Neural cell (in vitro differentiated cells): ENCODE data around the gene PODN. TPM values are rescaled to one million over a fixed set of nuclear protein-coding genes. Genes with fewer than 3 reads are reported as not detected.

Experiments
- H2AFZ ChIP-seq: fragments of 200-600, 300-800 bp; sonication (generic), shearing (Covaris generic); 2 replicates; pipeline ENCODE4 v1.6.0; 2014; ENCODE audit warnings: low read depth, mild to moderate bottlenecking, antibody characterized with exemption, low read length, moderate library complexity
- H3F3A ChIP-seq: fragments of 200-600 bp; shearing (Covaris generic); 2 replicates; pipeline ENCODE4 v1.6.1; 2016; ENCODE audit warnings: mild to moderate bottlenecking, moderate library complexity, mixed read lengths, antibody characterized with exemption, low read length; ENCODE audit not compliant: insufficient read depth, poor library complexity, severe bottlenecking
- H3K27ac ChIP-seq: fragments of 200-600, 300-800 bp; sonication (generic), shearing (Covaris generic); 2 replicates; pipeline ENCODE4 v1.5.1; 2014; ENCODE audit warnings: mild to moderate bottlenecking, low read length, moderate library complexity
- H3K27me3 ChIP-seq: fragments of 300-800, 200-600 bp; sonication (generic), shearing (Covaris generic); 2 replicates; pipeline ENCODE4 v1.6.0; 2014; ENCODE audit warnings: mild to moderate bottlenecking, low read depth, low read length, moderate library complexity; ENCODE audit not compliant: insufficient read depth
- H3K36me3 ChIP-seq: fragments of 300-800, 200-600 bp; sonication (generic), shearing (Covaris generic); 2 replicates; pipeline ENCODE4 v1.5.1; 2014; ENCODE audit warnings: mild to moderate bottlenecking, antibody characterized with exemption, low read length, moderate library complexity; ENCODE audit not compliant: insufficient read depth
- H3K4me2 ChIP-seq: fragments of 300-800, 200-600 bp; sonication (generic), shearing (Covaris generic); 2 replicates; pipeline ENCODE4 v1.6.0; 2014; ENCODE audit warnings: mild to moderate bottlenecking, low read length
- H3K4me3 ChIP-seq: fragments of 300-800, 200-600 bp; sonication (generic), shearing (Covaris generic); 2 replicates; pipeline ENCODE4 v1.5.1; 2014; ENCODE audit warnings: mild to moderate bottlenecking, low read length, moderate library complexity
- H3K79me2 ChIP-seq: fragments of 200-600 bp; shearing (Covaris generic); replicated peaks from 2 replicates; pipeline ENCODE4 v1.6.0; 2014; ENCODE audit warnings: mild to moderate bottlenecking, low read length, moderate library complexity; ENCODE audit not compliant: insufficient read depth
- H3K9ac ChIP-seq: fragments of 300-800, 200-600 bp; sonication (generic), shearing (Covaris generic); 2 replicates; pipeline ENCODE4 v1.6.1; 2016; ENCODE audit warnings: mild to moderate bottlenecking, low read length, mixed read lengths
- H3K9me2 ChIP-seq: fragments of 200-600 bp; shearing (Covaris generic); 2 replicates; pipeline ENCODE4 v1.6.1; 2016; ENCODE audit warnings: mild to moderate bottlenecking, low read length, mixed read lengths; ENCODE audit not compliant: insufficient read depth
- H3K9me3 ChIP-seq: fragments of 200-600, 300-800 bp; sonication (generic), shearing (Covaris generic); 2 replicates; pipeline ENCODE4 v1.6.1; 2016; ENCODE audit warnings: mild to moderate bottlenecking, mixed run types, low read length, moderate library complexity, mixed read lengths
- H4K20me1 ChIP-seq: fragments of 200-600 bp; shearing (Covaris generic); 2 replicates; pipeline ENCODE4 v1.6.1; 2016; ENCODE audit warnings: mild to moderate bottlenecking, mixed run types; ENCODE audit not compliant: insufficient read depth
- CTCF ChIP-seq: fragments of 450-650 bp; IDR thresholded peaks from 2 replicates; pipeline ENCODE4 v1.5.1; 2014; ENCODE audit warnings: antibody characterized with exemption, mild to moderate bottlenecking, moderate library complexity; ENCODE audit not compliant: poor library complexity, severe bottlenecking
- EP300 ChIP-seq: fragments of 450-650 bp; conservative IDR thresholded peaks from 2 replicates; pipeline ENCODE4 v1.6.1; 2014; ENCODE audit warnings: antibody characterized with exemption, mild to moderate bottlenecking, moderate library complexity; ENCODE audit not compliant: poor library complexity, severe bottlenecking
- EZH2 ChIP-seq: fragments of 200-600, 300-800 bp; shearing (Covaris generic), sonication (generic); IDR thresholded peaks from 2 replicates; pipeline ENCODE4 v1.6.1; 2014; ENCODE audit warnings: antibody characterized with exemption, low read length, borderline replicate concordance, mild to moderate bottlenecking; ENCODE audit not compliant: insufficient read depth, poor library complexity, severe bottlenecking
- MXI1 ChIP-seq: fragments of 450-650 bp; conservative IDR thresholded peaks from 2 replicates; pipeline ENCODE4 v1.6.1; 2014; ENCODE audit warnings: antibody characterized with exemption, mild to moderate bottlenecking; ENCODE audit not compliant: poor library complexity, severe bottlenecking
- POLR2AphosphoS5 ChIP-seq: IDR thresholded peaks from 2 replicates; pipeline ENCODE4 v1.6.1; 2012
- RAD21 ChIP-seq: fragments of 450-650 bp; conservative IDR thresholded peaks from 2 replicates; pipeline ENCODE4 v1.6.1; 2014; ENCODE audit warnings: antibody characterized with exemption, mild to moderate bottlenecking, moderate library complexity
- REST ChIP-seq: IDR thresholded peaks from 2 replicates; pipeline ENCODE4 v1.6.1; 2012; ENCODE audit warnings: borderline replicate concordance
- SMC3 ChIP-seq: fragments of 450-650 bp; conservative IDR thresholded peaks from 2 replicates; pipeline ENCODE4 v1.6.1; 2014; ENCODE audit warnings: antibody characterized with exemption, mild to moderate bottlenecking, moderate library complexity; ENCODE audit not compliant: poor library complexity
- TAF1 ChIP-seq: IDR thresholded peaks from 2 replicates; pipeline ENCODE4 v1.6.1; 2012; ENCODE audit warnings: low read depth
- polyA plus RNA-seq: library from polyadenylated mRNA; depleted of rRNA; stranded (reverse); fragments of >200 nt; gene quantifications from 2 replicates; pipeline ENCODE4 v1.2.3, GENCODE V29; 2014

The PODN gene
- polyA plus RNA-seq, 1 donor from 2014 or later: 0.07 TPM

- Histone ChIP-seq H3K36me3 (no peaks in the 10 kb centered on the region), H3K79me2 (no peaks in the 10 kb centered on the region), H3K9me2 (no peaks in the 10 kb centered on the region), H2AFZ (no peak overlapping the region), H3K9me3 (no peaks in the 10 kb centered on the region), H3K9ac (no peak overlapping the region), H3K27me3 (no peaks in the 10 kb centered on the region), H3K4me2 (no peak overlapping the region), H3K4me3 (no peak overlapping the region), H3K27ac (no peak overlapping the region), H3F3A (no peaks in the 10 kb centered on the region), H4K20me1 (no peaks in the 10 kb centered on the region)
- TF ChIP-seq EP300: no peak
- no peak for TF ChIP-seq TAF1
- no peak for TF ChIP-seq REST
- TF ChIP-seq RAD21: no peak
- TF ChIP-seq SMC3: no peak
- TF ChIP-seq POLR2AphosphoS5: no peak
- no peak for TF ChIP-seq CTCF
Measured at GRCh38 chr1:53080769-53081168, 18.8 kb downstream of the PODN start.

- no peak overlapping the region for H3K9ac ChIP-seq
- H2AFZ ChIP-seq: no peak overlapping the region
- no peaks in the 10 kb centered on the region for H3K36me3 ChIP-seq
- H3K27ac ChIP-seq: no peak overlapping the region
- H3K4me2 ChIP-seq: no peak overlapping the region
- H3K79me2 ChIP-seq: no peaks in the 10 kb centered on the region
- no peaks in the 10 kb centered on the region for H3K9me2 ChIP-seq
- no peaks in the 10 kb centered on the region for H4K20me1 ChIP-seq
- H3K4me3 ChIP-seq: no peak overlapping the region
- H3F3A ChIP-seq: no peaks in the 10 kb centered on the region
- H3K27me3 ChIP-seq: no peaks in the 10 kb centered on the region
- H3K9me3 ChIP-seq: no peaks in the 10 kb centered on the region
- TF ChIP-seq POLR2AphosphoS5: no peak
- TF ChIP-seq SMC3: no peak
- no peak for TF ChIP-seq EP300
- TF ChIP-seq RAD21: no peak
- TF ChIP-seq CTCF: no peak
- TF ChIP-seq EZH2: no peak
- no peak for TF ChIP-seq REST
- TF ChIP-seq MXI1: no peak
- TF ChIP-seq TAF1: no peak
Measured at GRCh38 chr1:53081384-53082066, 19.5 kb downstream of the PODN start.
